ENCODE measurements around the gene TBL1X.

- no peak for TF ChIP-seq REST (IDR thresholded peaks at IDR 0.05; ENCODE audit: insufficient read depth in 1 of 2, low read depth in 2 of 2, low read length in 2 of 2)
- TF ChIP-seq SIN3A (IDR thresholded peaks at IDR 0.05; ENCODE audit: borderline replicate concordance, insufficient read depth, low read length): no peak
- no peak for TF ChIP-seq POLR2AphosphoS5 (IDR thresholded peaks at IDR 0.05; ENCODE audit: low read depth, low read length)
Observed at GRCh38 chrX:9582956-9583355, 118.1 kb downstream of the TBL1X start.
